GM12872 (cell line): ENCODE results near the gene P2RX5.

Experiments
- TF ChIP-seq, protein P1 (sequence below): IDR thresholded peaks from 3 replicates; pipeline ENCODE4 v1.5.1; 2011; ENCODE audit warnings: low read depth, mild to moderate bottlenecking, low read length, moderate library complexity; ENCODE audit not compliant: insufficient read depth

P2RX5 gene

DNA sequence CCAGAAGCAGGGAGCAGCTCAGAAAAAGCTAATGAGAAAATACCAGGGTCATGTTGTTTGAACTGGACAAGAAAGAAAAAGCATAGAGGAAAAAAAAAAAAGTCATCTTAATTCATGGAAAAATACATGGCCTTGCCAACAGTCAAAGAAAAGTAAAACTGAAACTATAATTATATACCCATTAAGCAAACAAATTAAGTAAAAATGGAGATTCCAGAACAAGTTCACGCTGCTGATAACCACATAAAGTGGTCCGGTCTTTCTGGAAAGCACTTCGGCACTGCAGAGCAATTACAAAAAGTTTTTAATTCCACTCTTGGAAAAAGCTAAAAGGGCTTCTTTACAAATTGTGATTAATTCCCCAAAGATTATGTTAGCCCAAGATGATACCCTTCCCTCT, 12.4 kb upstream of the P2RX5 start:
- TF ChIP-seq, protein P1, sequence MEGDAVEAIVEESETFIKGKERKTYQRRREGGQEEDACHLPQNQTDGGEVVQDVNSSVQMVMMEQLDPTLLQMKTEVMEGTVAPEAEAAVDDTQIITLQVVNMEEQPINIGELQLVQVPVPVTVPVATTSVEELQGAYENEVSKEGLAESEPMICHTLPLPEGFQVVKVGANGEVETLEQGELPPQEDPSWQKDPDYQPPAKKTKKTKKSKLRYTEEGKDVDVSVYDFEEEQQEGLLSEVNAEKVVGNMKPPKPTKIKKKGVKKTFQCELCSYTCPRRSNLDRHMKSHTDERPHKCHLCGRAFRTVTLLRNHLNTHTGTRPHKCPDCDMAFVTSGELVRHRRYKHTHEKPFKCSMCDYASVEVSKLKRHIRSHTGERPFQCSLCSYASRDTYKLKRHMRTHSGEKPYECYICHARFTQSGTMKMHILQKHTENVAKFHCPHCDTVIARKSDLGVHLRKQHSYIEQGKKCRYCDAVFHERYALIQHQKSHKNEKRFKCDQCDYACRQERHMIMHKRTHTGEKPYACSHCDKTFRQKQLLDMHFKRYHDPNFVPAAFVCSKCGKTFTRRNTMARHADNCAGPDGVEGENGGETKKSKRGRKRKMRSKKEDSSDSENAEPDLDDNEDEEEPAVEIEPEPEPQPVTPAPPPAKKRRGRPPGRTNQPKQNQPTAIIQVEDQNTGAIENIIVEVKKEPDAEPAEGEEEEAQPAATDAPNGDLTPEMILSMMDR, result no peak

DNA sequence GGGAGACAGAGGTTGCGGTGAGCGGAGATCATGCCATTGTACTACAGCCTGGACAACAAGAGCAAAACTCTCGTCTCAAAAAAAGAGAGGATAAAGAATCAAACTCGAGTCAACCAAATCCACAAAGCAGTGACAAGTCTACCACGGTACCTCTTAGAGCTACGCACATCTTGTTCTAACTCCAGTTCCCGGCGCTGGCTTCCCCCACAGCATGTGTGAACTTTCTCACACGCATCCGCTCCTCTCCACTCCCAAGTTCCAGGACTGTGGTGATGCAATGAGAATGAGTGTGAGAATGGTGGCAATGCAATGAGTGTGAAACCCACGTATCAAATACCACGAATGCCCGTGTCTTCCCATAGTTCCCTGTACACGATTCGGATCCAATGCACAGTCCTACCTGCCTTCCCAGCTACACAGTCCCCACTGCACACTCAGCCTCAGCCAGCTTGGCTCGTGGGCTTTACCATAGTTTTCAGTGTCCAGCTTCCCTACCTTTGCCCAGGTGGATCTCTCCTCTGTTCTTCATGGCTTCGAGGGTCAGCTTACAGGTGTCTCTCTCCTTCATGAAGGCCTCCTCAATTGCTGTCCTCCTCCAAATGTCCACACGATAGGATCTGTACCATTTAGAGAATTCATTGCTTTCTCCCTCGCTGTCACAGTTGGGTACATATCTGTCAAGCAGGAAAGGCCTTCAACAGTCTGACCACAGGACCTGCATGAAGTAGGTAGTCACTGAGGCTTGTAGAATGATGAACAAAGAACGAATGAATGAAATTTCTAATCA, 9.2 kb upstream of the P2RX5 start:
- TF ChIP-seq, protein P1, result no peak

DNA sequence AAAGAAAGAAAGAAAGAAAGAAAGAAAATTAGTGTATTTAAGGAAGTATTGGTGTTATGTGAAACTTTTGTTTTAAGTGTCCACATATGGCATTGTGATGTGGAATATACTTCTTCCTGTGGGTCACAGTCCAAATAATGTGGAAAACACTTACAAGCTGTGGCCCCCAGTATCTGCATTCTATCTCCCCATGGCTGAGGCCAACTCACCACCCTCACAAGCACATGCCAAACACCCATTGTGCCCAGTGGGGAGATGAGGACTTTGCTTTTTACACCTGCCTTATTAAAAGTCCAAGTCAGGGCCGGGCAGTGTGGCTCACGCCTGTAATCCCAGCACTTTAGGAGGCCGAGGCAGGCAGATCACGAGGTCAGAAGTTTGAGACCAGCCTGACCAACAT, 4.0 kb upstream of the P2RX5 start:
- TF ChIP-seq, protein P1, result no peak

DNA sequence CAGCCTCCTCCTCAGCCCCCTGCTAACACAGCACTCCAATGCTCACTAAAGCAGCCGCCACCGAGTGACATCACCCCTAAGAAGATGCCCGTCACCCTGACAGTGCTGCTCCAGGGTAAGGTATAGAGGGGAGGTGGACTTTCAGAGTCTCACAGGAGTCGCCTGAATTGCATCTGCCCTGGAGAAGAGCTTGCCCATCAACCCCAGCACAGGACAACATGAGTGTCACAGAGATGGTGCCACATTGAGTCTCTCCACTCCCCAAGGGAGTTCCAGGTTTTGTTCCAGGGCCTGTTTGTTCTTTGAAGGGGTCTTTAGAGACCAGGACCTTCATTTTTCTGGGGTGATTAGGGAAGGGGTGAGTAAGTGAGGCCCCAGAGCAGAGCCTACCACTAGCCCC, 2.2 kb upstream of the P2RX5 start:
- TF ChIP-seq, protein P1, result no peak

DNA sequence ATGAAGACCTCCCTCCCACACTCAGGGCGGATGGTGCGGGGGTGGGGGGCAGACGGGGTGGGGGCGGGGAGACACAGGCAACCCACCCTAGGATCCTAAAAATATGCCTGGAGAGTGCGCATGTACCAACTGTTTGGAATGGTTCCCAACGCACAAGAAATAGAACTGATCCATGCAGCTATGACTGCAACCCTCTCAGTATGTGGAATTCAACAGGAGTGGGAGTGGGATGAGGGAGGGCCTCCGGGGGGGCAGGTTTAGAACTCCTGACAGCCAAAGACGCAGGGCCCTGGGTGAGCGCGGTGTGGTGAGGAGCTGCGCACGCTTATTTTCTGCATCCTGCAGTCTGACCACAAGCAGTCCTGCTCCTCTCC, 1.1 kb upstream of the P2RX5 start:
- TF ChIP-seq, protein P1, result no peak

DNA sequence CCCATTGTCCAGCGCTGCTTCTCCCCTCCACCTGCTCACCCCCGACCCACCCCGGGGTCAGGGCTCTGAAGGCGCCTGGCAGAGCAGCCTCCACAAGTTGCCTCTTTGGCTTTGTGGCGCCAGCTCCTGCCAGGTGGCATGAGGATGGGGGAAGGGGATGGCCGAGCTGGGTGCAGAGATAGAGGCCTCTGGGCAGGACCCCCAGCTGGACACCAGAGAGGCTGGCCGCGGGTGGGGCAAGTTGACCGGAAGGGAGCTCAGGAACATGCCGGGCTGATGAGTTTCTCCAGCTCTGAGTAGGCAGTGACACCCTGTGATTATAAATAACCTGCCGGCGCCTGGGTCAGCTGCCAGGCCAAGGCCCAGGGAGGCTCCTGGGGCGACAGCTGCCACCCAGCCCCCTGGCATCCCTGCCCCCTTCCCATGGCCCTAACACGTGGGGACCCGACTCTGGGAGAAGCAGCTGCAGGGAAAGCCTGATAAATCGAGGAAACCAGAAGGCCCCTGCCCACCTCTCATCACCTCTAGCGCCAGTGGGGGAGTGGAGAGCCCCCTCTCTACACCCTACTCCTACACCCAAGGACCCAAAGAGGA, 729 bp downstream of the P2RX5 start:
- TF ChIP-seq, protein P1, result no peak

DNA sequence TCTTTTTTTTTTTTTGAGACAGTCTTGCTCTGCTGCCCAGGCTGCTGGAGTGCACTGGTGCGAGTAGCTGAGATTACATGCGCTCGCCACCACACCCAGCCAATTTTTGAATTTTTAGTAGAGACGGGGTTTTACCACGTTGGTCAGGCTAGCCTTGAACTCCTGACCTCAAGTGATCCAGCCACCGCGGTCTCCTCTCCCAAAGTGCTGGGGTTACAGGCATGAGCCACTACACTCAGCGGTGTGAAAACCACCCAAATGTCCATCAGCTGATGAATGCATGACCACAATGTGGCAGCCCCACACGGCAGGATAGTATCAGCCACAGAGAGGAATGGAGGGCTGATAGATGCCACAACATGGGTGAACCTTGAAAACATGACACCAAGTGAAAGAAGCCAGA, 2.1 kb downstream of the P2RX5 start:
- TF ChIP-seq, protein P1, result no peak
